ENCODE data around the gene TSPOAP1. TPM values are rescaled to one million over a fixed set of nuclear protein-coding genes. Genes with fewer than 3 reads are reported as not detected.

The TSPOAP1 gene
- total and polyA plus RNA-seq, 8 donors = 6.5 to 68.8 (median 11.6) TPM; not detected in 1

- no peaks in the 10 kb centered on the region for H3K27me3 ChIP-seq
- H3K36me3 ChIP-seq = peaks cover 33 to 40% (median 38%) of the 10 kb centered on the region in 4 donors
- no peak for TF ChIP-seq EP300 (IDR thresholded peaks at IDR 0.05)
- peak in 2 of 7 experiments; percentile 18 to 21 for TF ChIP-seq CTCF (IDR thresholded peaks at IDR 0.05)
- TF ChIP-seq POLR2A (IDR thresholded peaks at IDR 0.05) = no peak
- peak; percentile 84 to 96 (median 84) for TF ChIP-seq POLR2AphosphoS5 (IDR thresholded peaks at IDR 0.05)
- H3K4me1 ChIP-seq = peaks cover 15 to 37% (median 24%) of the 10 kb centered on the region in 4 donors
- intact Hi-C loops (cut with DNase I; ENCODE audit: low total_unique reads) = no loop called here
- WGBS, 5 donors = 0% methylated on average over 39 to 60 of the region's 60 CpGs
- no peaks in the 10 kb centered on the region for H3K9me3 ChIP-seq
- H3K27ac ChIP-seq = peak within 1 kb of the TSS; percentile 86 to 98 (median 95)
- peak; percentile 91 to 98 for DNase-seq
- peak within 1 kb of the TSS; percentile 93 to 99 (median 97) for H3K4me3 ChIP-seq
These were observed 23.4 kb upstream of the TSPOAP1 start, which contains the start of gene SUPT4H1 for GRCh38 chr17:58351831-58352595. Gene SUPT4H1, minus strand, starts transcription at chr17:58352201. Its CDS starts 66 bp downstream, at chr17:58352135.

- no peak for DNase-seq
- peaks cover 15 to 37% (median 24%) of the 10 kb centered on the region in 4 donors for H3K4me1 ChIP-seq
- intact Hi-C loops (cut with DNase I; ENCODE audit: low total_unique reads) = no loop called here
- no peaks in the 10 kb centered on the region for H3K27me3 ChIP-seq
- peak overlapping the region; percentile 93 to 99 (median 97) for H3K4me3 ChIP-seq
- WGBS, 5 donors = 48 to 59% (median 54%) methylated on average over 4 of the region's 4 CpGs
- TF ChIP-seq POLR2AphosphoS5 (IDR thresholded peaks at IDR 0.05) (no peak), EP300 (IDR thresholded peaks at IDR 0.05) (no peak), CTCF (IDR thresholded peaks at IDR 0.05) (no peak), POLR2A (IDR thresholded peaks at IDR 0.05) (no peak)
- H3K36me3 ChIP-seq = peaks cover 41 to 48% (median 45%) of the 10 kb centered on the region in 4 donors
- peak overlapping the region in 2 of 5 donors; percentile 94 to 98 for H3K27ac ChIP-seq
- no peaks in the 10 kb centered on the region for H3K9me3 ChIP-seq
These were observed 22.6 kb upstream of the TSPOAP1 start for GRCh38 chr17:58351182-58351581.

GRCh38 chr17:58348038-58348437, 19.4 kb upstream of the TSPOAP1 start:
- TF ChIP-seq EP300 (IDR thresholded peaks at IDR 0.05) = no peak
- TF ChIP-seq POLR2A (IDR thresholded peaks at IDR 0.05) = no peak
- no peak for TF ChIP-seq CTCF (IDR thresholded peaks at IDR 0.05)
- no peak for TF ChIP-seq POLR2AphosphoS5 (IDR thresholded peaks at IDR 0.05)
- intact Hi-C loops (cut with DNase I; ENCODE audit: low total_unique reads) = no loop called here
- H3K4me1 ChIP-seq = peaks cover 8 to 49% (median 29%) of the 10 kb centered on the region in 4 donors
- no peaks in the 10 kb centered on the region for H3K9me3 ChIP-seq
- WGBS, 5 donors = 86 to 96% (median 91%) methylated on average over 1 of the region's 1 CpG
- peaks cover 56 to 78% (median 75%) of the 10 kb centered on the region in 4 donors for H3K36me3 ChIP-seq
- H3K27me3 ChIP-seq = no peaks in the 10 kb centered on the region
- DNase-seq = no peak
- no peak overlapping the region for H3K27ac ChIP-seq
- no peak overlapping the region for H3K4me3 ChIP-seq

- Histone ChIP-seq H3K36me3 (peaks cover 56 to 78% (median 72%) of the 10 kb centered on the region in 4 donors), H3K4me1 (peaks cover 0 to 41% (median 13%) of the 10 kb centered on the region in 4 donors), H3K4me3 (no peak overlapping the region), H3K27ac (no peak overlapping the region), H3K27me3 (no peaks in the 10 kb centered on the region), H3K9me3 (no peaks in the 10 kb centered on the region)
- intact Hi-C loops (cut with DNase I; ENCODE audit: low total_unique reads) = no loop called here
- TF ChIP-seq POLR2A (IDR thresholded peaks at IDR 0.05) = no peak
- WGBS, 5 donors = 67 to 96% (median 88%) methylated on average over 4 of the region's 4 CpGs
- no peak for DNase-seq
These were observed 16.9 kb upstream of the TSPOAP1 start for GRCh38 chr17:58345500-58345899.
